ENCODE results near the gene OR52L1. TPM values are rescaled to one million over a fixed set of nuclear protein-coding genes. Genes with fewer than 3 reads are reported as not detected.

The OR52L1 gene
- total RNA-seq (2022; extraction: Qiagen RNA extraction; ENCODE audit: low read depth), result not detected in 5 replicates

DNA sequence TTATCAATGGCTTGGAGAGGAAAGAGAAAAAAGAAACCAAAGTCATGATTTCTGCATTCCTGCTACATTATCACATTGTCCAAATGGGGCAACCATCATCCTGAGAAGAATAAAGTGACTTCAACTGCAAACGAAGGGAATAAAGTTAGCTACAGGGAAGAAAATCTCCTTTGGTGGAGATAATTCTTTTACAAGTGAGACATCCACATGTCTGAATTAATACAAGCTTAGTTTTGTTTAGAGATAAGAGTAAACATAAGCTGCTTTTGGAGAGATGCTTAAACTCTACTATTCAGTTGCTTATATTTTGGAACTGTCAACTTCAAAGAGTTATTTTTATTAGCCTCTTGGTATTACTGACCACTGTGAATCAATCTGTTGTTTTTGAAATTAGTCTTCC is at the start of gene OR52L1:
Gene OR52L1 (minus strand): TSS at position 101 of the 400 bp plus-strand sequence. CDS start 55 bp downstream, at position 46.

DNA sequence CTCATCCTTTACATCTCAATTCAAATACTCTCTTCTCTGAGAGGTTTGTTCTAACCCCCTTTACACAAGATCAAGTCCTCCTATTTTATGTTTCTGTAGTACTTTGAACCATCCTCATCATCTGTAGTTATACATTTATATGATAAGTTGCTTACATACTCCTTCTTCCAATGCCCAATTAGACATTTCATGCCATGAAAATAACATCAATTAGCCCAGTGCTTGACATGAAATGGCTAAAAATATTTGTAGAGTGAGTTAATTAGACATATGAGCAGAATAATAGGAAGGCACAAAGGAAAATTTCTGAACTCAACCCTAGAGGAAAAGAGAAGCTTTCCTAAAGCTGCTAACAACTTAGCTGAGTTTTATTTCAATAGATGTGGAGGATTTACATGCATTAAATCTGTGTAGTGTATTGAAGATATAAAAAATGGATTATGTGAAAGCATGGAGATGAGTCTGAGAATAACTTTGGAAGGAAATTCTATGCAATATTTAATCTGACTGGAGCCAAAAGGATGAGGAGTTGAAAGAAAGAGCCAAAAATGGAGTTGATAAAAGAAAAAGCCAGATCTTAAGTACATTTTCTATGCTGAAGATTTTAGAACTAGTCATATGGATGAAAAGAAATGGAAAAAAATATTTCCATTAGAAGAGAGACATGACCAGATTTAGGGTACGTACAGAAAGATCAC is 44.1 kb upstream of the OR52L1 start, which contains the start of gene OR56A1:
Gene OR56A1 (minus strand): TSS at position 51 of the 698 bp plus-strand sequence. CDS start 3,066 bp downstream, outside the sequence.

DNA sequence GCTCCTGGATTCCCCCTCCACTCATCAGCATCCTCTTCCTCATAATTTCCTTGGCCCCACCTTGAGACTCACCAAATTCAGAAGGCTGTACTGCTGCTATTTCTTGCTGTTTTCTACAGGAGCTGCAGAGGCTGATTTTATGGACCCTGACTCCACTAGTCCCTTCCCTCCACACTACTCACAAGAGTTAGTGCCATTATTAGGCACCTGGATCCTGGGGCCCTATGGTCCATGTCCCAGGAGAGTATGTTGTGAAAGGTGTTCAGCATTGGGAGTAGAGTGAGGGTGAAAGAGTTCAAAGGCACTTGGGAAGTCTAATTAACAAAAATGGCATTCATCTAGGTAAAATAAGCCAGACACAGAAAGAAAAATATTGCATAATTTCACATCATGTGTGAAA is 20.1 kb upstream of the OR52L1 start, which contains the start of gene OR56A4:
Gene OR56A4 (minus strand): TSS at position 101 of the 400 bp plus-strand sequence. CDS start 3,954 bp downstream, outside the sequence.

DNA sequence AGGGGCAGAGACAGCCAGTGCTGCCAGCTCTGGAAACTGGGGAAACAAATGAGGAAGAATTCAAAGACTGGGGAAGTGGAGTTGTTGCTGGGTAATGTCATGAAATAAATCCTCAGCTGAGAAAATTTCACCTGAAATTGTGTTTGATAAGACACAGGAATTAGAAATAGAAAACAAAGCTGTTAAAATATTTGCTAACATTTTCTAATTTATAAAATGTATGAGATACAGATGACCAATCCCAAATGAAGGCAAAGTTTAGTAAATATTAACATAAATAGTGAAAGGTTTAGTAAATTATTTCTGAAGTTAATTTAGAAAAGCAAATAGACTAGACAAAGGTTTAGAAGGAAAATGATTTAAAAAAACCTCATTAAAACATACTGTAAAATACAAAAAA is 18.4 kb downstream of the OR52L1 start, which contains the start of gene OR56A5:
Gene OR56A5 (minus strand): TSS at position 101 of the 400 bp plus-strand sequence. CDS start 0 bp downstream, at position 101.

DNA sequence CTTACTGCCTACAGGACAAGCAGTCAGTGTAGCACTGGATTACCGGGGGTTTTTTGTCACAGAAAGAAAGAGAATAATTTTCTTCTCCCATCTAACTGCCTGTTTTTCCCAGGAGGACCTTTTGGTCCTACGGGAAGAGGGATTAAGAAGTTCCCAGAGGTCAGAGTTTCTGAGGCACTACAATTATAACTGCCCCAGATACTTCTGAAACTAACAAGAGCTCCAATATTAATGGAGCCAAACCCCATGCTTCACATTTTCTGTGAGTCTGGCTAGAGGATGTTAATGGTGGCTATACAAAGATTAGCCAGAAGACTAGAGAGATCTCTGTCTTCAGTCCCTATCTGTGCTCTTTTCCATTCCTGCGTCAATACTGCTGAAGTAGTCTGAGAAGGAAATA is 44.8 kb downstream of the OR52L1 start, which contains the start of gene OR56A3:
Gene OR56A3 (plus strand): TSS at position 301 of the 400 bp plus-strand sequence. CDS start 5,096 bp downstream, outside the sequence.

Other genes starting within 250 kb of the OR52L1 start
- not detected in 5 replicates for gene OR52N4, start 232.7 kb downstream of the OR52L1 start, total RNA-seq (2022; extraction: Qiagen RNA extraction; ENCODE audit: low read depth)
- not detected in 5 replicates for gene OR52N5, start 203.6 kb downstream of the OR52L1 start, total RNA-seq (2022; extraction: Qiagen RNA extraction; ENCODE audit: low read depth)
- gene OR52N1, start 195.7 kb downstream of the OR52L1 start, total RNA-seq (2022; extraction: Qiagen RNA extraction; ENCODE audit: low read depth), result not detected in 5 replicates
- gene OR52N2, start 178.1 kb downstream of the OR52L1 start, total RNA-seq (2022; extraction: Qiagen RNA extraction; ENCODE audit: low read depth), result not detected in 5 replicates
- gene OR52E6, start 145.1 kb downstream of the OR52L1 start, total RNA-seq (2022; extraction: Qiagen RNA extraction; ENCODE audit: low read depth), result not detected in 5 replicates
- gene OR52E8, start 129.3 kb downstream of the OR52L1 start, total RNA-seq (2022; extraction: Qiagen RNA extraction; ENCODE audit: low read depth), result not detected in 5 replicates
- gene OR52E4, start 106.4 kb downstream of the OR52L1 start, total RNA-seq (2022; extraction: Qiagen RNA extraction; ENCODE audit: low read depth), result not detected in 5 replicates
- gene OR52E5, start 93.8 kb downstream of the OR52L1 start, total RNA-seq (2022; extraction: Qiagen RNA extraction; ENCODE audit: low read depth), result not detected in 5 replicates
- not detected in 5 replicates for gene OR56A3, start 44.7 kb downstream of the OR52L1 start, total RNA-seq (2022; extraction: Qiagen RNA extraction; ENCODE audit: low read depth)
- not detected in 5 replicates for gene OR56A5, start 18.5 kb downstream of the OR52L1 start, total RNA-seq (2022; extraction: Qiagen RNA extraction; ENCODE audit: low read depth)
- not detected in 5 replicates for gene OR56A4, start 20.0 kb upstream of the OR52L1 start, total RNA-seq (2022; extraction: Qiagen RNA extraction; ENCODE audit: low read depth)
- gene OR56A1, start 43.8 kb upstream of the OR52L1 start, total RNA-seq (2022; extraction: Qiagen RNA extraction; ENCODE audit: low read depth), result not detected in 5 replicates
- gene OR56B4, start 120.7 kb upstream of the OR52L1 start, total RNA-seq (2022; extraction: Qiagen RNA extraction; ENCODE audit: low read depth), result not detected in 5 replicates
- gene OR52B2, start 183.3 kb upstream of the OR52L1 start, total RNA-seq (2022; extraction: Qiagen RNA extraction; ENCODE audit: low read depth), result not detected in 5 replicates
- not detected in 5 replicates for gene OR52W1, start 212.2 kb upstream of the OR52L1 start, total RNA-seq (2022; extraction: Qiagen RNA extraction; ENCODE audit: low read depth)
- not detected in 5 replicates for gene C11orf42, start 218.6 kb upstream of the OR52L1 start, total RNA-seq (2022; extraction: Qiagen RNA extraction; ENCODE audit: low read depth)
- 15.1 to 19.4 TPM (median 16.2 TPM) in 5 replicates for gene FHIP1B, start 247.7 kb upstream of the OR52L1 start, total RNA-seq (2022; extraction: Qiagen RNA extraction; ENCODE audit: low read depth)

Data from A549 treated with CpdA at 1 μM for 4 hours (cell line).